NT2/D1 (cell line): ENCODE measurements around the gene B4GALT5.

Source experiments
- SUZ12 ChIP-seq: IDR thresholded peaks from 2 replicates; pipeline ENCODE4 v1.6.1; 2011; ENCODE audit not compliant: insufficient read length, insufficient read depth; ENCODE audit errors: extremely low read depth
- YY1 ChIP-seq: IDR thresholded peaks from 2 replicates; pipeline ENCODE4 v1.6.1; 2011; ENCODE audit not compliant: insufficient read length, insufficient read depth

GRCh38 chr20:49583669-49584417, 129.8 kb downstream of the B4GALT5 start:
- TF ChIP-seq YY1, result no peak
- no peak for TF ChIP-seq SUZ12
